GM19395 (cell line): ENCODE measurements around the gene ETFB.
"Not testable (repeated sequence)": the region's sequence is repeated elsewhere in the genome, so short reads cannot be mapped to it uniquely, and the experiment has no call there.

Experiments used
- ATAC-seq: cut with Tn5 transposase; IDR thresholded peaks from one replicate; pipeline ENCODE4 v1.9.1; 2021; ENCODE audit warnings: mild to moderate bottlenecking, moderate library complexity; ENCODE audit not compliant: unreplicated experiment

The ETFB gene

DNA sequence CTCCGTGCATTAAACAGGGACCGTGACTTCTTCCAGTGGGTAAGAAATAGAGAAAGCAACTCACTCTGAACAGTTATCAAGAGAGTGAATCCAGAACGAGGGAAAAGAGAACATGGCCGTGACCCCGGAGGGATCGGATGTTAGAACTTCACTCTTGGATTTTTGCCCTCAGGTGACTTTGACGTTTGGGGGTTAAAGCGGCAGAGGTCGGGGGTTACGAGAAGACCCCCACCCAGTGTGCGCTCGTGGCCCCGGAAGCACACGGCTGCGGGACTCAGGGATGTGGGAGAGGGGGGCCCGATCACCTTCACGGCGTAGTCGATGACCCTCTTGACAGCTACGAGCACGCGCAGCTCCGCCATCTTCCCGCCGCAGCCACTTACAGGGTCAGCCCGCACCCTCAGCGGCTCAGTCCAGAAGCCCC lies at the start of gene ETFB:
ETFB (minus strand) TSS at position 424 of the 424 bp plus-strand sequence; CDS start at position 362, 62 bp downstream.
- peak; percentile 4 for ATAC-seq

DNA sequence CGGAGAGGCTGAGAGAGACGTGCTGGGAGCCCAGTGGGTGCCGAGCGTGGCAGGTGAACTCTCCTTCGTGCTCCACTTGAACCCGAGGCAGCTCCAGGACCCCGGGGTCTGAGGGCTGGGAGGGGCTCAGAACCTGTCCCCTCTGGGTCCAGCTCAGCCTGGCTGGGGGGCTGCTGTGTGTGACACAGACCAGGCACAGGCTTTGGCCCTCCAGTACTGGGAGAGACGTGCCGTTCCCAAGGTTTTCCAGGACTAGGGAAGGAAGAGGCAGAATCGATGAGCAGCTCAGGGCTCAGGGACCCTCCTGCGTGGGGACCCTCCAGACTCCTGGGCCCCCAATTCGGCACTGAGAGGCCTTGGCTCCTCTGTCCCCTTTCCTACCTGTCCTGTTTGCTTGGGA lies 49.0 kb upstream of the ETFB start:
- no peak for ATAC-seq

DNA sequence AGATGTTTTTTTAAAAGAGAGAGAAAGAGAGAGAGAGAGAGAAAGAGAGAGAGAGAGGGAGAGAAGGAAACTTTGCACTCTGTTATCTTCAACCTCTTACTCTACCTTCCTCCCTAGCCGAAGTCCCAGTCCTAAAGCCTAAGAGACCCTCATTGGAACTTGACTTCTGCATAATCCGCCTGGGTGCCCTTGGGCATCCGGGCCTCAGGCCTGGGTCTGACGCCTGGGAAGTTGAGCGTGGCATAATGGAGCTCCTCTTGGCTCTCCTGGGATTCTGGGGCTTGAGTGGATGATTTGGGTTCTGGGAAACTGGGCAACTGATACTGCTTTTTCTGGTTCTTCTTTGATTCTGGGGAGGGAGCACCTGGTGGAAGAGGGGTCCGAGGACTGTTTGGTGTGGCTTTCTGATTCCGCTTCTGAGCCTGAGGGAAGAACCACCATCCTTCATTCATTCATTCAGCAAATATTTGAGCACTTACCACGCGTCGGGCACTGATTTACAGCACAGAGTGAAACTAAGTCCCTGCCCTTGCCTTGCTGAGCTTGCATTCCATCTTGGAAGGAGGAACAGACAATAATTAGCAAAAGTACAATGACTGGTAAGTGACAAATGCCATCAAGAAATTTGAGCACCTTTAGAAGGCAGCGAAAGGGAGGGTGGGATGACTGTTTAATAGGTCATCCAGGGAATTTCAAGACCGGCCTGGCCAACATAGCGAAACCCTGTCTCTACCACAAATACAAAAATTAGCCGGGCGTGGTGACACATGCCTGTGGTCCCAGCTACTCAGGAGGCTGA lies 45.0 kb upstream of the ETFB start:
- ATAC-seq, result no peak

DNA sequence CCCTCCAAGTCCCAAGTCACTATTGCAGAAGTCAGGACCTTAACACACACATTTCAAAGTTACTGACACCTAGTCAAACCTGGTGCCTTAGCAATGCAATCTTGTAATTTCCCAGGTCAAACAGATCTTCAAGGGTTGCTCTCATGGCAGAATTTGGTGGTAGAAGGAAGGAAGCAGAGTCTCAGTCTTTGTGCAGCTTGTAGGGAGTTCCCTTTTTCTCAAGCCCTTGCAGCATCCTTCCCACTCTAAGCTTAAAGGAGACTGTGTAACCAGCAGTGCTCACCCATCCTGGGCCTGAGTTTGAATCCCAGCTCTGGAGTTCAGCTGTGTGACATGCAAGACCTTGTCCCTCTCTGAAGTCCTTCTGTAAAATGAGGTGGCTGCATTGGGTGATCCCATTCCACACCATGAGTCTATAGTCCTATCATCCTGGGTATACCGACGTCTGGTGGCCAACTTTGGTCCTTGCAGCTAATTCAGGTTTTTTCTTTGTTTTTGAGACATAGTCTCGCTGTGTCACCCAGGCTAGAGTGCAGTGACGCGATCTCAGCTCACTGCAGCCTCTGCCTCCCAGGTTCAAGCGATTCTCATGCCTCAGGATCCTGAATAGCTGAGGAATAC lies 41.4 kb upstream of the ETFB start:
- no peak for ATAC-seq

DNA sequence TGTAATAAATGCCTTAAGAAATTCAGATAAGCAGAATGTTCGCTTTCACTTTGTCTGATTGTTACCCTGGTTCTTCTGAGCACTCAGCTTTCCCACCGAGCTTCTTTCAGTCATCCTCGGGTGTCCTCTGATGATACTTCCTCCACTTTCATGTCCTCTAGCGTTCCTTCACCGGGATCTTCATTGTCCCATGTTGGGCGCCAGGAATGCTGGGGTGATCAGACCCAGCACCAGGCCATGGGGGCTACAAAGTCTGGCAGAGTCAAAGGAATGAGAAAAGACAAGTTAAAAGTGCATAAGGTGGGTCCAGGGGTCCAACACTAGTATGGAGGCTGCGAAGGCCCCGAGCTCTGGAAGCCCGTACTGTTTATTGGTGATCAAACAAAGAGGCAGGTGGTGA lies 35.9 kb upstream of the ETFB start:
- no peak for ATAC-seq

DNA sequence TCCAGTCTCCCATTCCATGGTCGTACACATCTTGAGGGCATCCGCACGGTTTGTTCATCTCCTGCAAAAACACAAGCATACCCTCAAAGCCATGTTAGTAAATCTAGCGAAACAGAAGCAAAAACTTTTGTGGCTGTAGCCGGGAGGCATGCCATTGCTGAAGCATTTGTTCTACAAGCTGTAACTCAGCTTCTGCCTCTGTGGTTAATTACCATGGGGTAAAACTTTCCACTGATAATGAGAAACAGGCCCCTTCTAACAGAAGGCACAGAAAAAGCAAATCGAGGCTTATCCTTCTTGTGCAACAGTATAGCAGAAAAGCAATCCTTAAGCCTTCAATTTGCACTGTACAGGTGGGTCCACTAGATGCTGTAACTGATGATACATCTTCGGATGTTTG lies 33.7 kb upstream of the ETFB start:
- not testable (repeated sequence) for ATAC-seq

DNA sequence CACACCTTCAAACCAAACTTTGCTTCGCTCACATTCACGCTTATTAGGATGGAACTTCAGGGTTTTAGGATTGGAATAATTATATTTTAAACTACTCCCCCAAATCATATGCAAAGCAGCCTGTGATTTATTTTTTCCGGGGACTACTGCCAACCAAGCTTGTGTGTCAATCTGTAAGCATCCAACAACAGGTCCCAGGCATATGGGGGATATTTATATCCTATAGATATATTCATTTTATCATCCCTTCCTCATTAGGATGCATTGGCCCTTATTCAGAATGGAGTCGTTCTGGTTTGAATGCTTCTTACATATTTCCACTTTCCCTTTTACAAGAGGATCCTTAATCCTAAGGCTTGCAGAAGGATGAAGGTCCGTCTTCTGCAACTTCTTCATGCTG lies 33.0 kb upstream of the ETFB start:
- no peak for ATAC-seq

DNA sequence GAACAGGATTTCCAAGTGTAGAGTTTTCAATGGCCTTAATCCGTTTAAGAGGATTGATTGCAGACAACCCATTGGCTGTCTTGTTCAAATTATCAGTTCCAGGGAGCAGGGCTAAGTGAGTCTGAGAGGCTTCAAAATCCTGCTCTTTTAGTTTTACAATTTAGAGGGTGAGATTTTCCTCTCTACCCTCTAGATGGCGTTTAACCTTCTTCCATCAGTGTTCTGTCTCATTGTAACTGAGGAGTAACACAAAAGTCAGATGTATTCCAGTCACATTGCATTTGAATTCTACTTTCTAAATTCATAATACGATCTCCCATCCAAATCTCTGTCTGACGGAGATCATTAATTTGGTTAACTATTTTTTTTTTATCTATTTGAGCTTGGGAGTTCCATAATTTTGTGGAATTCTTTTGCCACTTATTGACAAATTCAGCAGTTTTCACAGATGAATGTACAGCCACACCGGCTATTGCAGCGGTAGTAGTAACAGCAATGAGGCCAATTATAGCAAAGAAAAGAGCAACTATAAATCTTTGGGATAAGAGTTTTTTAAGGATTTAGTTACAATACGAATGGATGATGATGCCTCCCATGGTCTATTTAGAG lies 32.0 kb upstream of the ETFB start:
- no peak for ATAC-seq

DNA sequence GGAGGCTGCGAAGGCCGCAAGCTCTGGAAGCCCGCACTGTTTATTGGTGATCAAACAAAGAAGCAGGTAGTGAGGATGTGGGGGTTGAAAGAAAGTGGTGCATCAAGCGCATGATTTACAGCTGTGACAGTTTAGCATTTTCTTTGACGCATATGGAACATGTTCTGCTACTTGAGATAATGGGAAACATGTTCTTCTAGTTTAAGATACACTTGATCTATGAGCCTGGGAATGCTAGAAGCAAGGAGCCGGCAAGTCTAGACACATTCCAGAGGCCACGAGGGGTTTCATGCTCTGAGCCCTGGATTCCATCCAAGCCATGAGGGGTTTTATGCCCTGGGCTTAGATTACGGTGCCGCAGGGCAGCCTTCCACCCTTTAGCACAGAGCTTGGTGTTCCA lies 31.3 kb upstream of the ETFB start:
- not testable (repeated sequence) for ATAC-seq

DNA sequence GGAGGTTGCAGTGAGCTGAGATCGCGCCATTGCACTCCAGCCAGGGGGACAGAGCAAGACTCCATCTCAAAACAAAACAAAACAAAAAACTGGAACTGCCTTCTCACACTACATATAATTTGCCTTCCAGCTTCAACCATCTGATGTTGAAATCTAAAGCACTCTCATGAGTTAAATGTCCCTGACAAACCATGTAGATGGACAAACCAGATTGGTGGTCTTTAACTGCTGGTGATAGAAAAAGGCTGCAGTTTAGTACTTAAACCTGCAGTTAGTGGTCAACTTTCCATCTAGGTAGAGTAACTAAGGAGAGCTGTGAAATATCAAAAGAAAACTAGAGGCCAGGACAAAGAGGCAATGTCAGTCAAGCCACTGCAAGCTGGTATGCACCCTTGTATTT lies 30.0 kb upstream of the ETFB start:
- ATAC-seq, result no peak

DNA sequence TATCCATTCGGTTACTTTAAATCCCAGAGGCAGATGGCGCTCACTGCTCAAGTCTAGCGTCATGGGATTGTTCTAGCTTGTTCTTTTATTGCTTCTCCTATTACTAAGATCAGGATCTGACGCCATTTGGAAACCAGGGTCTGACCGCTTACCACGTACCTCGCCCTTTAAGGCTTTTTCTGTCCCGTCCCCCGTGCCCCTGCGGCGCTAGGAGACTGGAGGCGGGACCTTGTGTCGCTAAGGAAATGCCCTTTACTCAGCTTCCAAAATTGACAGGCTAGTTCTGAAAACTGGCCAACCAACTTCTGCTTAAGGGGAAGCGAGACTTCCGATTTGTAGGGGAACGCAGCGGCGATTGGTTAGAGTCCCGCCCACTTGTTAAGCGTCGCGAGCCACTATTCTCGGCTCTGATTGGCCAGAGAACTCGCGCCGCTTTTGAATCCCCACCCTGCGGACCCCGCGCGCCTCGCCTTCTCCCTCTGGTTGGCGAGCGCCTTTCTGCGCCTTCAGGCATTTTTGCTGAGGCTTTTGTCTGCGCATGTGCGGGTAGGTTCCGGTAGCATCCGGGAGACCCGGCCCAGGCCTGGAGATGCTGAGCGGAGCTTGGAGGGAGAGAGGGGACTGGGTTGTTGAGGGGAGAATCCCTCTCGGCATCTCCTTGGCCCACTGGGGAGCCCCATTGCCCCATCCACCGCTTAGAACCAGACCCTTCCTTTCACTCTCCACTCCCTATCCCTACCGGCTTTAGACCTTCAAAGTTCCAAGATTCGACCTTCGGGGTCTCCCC lies 28.1 kb upstream of the ETFB start:
- ATAC-seq, result peak; percentile 84

DNA sequence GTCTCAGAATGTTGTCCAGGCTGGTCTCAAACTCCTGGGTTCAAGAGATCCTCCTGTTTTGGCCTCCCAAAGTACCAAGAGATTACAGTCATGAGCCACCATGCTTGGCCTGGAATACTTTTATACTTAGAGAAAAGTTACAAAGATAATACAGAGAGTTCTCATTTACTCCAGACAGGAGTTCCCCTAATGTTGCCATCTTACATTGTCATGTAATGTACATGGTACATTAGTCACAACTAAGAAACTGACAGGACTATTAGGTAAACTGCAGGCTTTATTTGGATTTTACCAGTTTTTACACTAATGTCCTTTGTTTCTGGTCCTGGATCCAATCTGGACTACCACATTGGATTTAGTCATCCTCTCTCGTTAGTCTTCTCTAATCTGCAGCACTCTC lies 26.5 kb upstream of the ETFB start:
- ATAC-seq, result no peak

DNA sequence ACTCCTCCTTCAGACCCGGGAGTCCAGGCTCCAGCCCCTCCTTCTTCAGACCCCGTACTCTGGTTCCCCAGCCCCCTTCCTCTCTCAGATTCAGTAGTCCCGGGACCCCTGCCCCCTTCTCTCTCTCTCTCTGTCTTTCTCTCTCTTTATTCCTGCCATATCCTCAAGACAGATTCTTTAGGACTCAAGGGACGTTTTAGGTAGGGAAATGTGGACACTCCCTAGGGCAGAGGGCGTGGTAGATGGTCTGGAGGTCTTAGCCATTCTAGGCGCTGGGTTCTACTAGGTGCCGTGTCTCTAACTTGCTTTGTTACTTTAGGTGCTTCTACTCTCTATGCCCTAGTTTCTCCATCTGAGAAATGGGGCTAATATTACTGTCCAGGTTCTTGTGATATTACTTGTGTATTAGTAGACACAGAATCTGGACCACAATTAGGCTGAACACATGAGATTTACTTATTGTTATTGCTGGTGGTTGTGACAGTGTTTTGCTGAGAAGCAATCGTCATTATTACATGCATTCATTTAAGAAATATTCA lies 25.0 kb upstream of the ETFB start:
- ATAC-seq, result no peak

DNA sequence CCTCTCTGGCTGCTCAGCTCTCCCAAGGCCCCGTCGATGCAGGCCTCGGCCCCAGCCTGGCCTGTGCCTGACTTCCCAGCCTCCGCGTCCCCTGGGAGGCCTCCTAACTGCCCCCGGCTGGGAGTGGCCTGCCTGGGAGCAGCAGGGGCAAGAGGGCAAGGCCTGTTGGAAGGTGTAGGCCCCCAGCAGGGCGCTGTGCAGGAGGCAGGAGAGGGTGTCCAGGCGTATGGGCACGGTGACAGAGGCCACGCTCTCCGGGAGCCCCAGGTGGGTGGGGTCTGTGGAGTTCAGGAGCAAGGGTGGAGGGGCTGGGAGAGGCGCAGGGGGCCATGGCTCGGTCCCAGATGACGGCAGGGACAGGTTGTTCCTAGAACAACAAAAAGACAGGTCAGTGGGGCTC lies 23.0 kb upstream of the ETFB start:
- ATAC-seq, result no peak

DNA sequence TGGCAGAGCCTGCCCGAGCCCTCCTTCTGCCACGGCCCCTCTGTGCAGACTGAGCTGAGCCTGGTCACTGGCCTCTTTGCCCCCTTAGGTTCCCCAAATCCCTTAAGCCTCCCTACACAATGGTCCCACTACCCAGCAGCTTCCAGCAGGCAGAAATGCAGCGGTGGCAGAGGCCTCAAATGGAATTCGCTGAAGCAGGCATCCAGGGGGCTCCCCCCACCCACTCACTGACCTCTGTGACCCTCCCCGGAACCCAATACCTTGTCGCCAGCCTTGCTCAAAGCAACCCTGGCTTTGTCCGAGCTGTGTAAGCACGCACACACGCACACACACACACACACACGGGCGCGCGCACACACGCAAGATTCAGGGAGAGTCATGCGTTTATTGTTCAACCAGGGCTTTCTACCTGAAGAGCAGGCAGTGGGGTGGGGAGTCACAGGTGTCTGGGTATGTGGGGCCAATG lies 21.8 kb upstream of the ETFB start, which contains the start of gene LIM2:
LIM2 (minus strand) TSS at position 51 of the 466 bp plus-strand sequence. CDS start 531 bp downstream, outside the sequence.
- ATAC-seq, result no peak

DNA sequence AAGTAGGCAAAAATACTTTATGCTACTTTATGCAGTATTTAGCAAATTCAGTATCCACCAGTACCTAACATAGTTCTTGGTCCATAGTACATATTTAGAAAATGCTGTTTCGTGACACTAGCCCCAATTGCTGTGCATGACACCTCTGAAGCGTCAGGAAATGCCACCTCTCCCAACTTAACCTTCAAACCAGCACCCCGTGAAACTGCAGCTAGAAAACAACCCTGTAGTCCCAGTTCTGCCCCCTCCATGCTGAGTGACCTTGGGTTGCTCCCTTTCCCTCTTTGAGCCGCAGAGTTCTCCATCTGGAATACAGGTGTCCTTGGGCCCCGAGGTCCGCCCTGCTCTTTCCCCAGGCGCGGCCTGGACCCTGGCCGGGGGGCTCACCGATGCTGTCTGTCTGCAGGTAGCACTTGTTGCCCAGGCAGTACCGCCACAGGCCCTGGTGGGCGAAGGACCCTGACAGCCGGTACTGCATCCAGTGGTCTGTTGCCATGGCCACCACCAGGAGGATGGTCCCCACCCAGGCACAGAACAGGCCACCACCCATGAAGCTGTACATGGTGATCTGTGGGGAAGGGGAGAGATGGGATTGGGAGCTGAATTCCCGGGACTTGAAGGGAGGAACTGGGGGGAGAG lies 20.8 kb upstream of the ETFB start:
- ATAC-seq, result no peak

DNA sequence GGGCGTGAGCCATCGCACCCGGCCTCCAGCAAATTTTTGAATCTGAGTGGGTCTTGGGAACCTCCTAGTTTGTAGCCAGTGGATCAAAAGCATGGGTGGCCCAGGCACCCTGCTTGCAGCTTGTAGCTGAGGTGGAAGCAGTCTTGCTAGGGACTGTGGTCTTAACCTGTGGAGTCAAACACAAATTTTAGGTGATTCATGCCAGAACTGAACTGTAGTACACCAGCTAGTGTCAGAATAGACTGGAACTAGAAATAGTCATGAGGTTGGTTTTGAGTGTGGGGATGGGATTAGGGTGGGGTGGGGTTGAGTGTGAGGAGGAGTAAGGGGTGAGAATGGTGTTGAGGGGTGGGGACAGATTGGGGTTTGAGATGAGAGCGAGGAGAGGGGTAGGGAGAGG lies 15.8 kb upstream of the ETFB start:
- ATAC-seq, result no peak

DNA sequence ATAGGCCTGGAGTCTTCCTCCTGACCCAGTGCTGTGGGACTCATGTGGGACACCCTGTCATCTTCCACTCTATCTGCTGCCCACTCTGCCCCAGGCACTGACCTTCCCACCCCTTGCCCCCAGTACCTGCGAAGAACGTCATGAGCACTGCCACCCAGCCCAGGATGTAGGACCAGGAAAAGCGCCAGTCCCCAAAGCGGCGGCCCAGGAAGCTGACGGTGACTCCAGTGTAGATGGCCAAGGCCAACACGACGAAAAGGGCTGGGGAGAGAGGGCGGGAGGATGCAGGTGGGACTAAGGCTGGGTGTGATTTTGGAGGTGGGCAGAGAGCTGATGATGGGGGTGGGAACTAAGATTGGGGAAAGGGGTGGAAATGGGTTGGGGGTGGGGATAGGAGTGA lies 14.2 kb upstream of the ETFB start:
- no peak for ATAC-seq

DNA sequence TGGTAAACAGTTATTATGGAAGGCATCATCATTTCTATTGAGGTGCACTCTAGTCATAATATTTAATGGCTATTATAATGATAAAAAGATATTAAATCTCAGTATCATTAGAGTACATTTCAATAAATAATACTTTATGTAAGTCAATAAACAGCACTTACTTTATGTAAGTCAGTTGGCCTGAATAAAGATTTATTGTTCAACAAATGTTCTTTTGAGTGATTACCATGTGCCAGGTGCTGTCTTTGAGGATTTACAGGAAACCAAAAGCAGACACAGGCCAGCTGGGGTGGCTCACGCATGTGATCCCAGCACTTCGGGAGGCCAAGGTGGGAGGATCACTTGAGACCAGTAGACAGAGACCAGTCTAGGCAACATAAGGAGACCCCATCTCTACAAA lies 11.2 kb upstream of the ETFB start:
- ATAC-seq, result no peak

DNA sequence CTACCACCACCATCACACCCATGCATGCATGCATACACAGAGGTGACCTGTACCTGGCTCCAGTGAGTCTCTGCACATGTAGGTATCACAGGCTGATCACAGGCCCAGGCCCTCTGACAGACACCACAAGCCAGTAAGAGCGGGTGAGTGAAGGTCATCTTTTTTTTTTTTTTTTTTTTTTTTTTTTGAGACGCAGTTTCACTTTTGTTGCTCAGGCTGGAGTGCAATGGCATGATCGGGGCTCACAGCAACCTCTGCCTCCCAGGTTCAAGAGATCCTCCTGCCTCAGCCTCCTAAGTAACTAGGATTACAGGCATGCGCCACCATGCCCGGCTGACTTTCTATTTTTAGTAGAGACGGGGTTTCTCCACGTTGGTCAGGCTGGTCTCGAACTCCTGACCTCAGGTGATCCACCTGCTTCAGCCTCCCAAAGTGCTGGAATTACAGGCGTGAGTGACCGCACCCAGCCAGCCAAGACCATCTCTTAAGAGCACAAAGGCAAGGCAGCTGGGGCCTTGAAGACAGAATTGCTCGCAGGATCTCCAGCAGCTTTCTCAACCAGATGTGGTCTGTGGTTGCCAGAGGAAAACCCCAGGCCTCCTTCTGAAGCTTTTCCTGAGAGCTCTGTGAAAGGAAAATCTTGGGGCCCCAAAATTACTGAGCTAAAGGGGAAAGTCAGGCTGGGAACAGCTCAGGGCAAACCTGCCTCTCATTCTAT lies 9.5 kb upstream of the ETFB start:
- ATAC-seq, result no peak
